HEK293 (cell line): Measurements from ENCODE around the gene MARCHF3.

Experiments used
- EGR2 ChIP-seq: fragments of 450-650 bp; formaldehyde crosslinking; IDR thresholded peaks from 2 replicates; pipeline ENCODE4 v1.5.1; 2016; ENCODE audit warnings: low read depth, missing biosample characterization, missing genetic modification characterization
- YY1 ChIP-seq: fragments of 450-650 bp; formaldehyde crosslinking; IDR thresholded peaks from 2 replicates; pipeline ENCODE4 v1.5.1; 2018; ENCODE audit warnings: missing biosample characterization, missing genetic modification characterization

- no peak for TF ChIP-seq YY1
- no peak for TF ChIP-seq EGR2 (tag by site-specific recombination)
These were observed 102.9 kb downstream of the MARCHF3 start for GRCh38 chr5:126927429-126927828.
